Panc1 (cell line): ENCODE measurements around the gene MORN4.

Source experiments
- CTCF ChIP-seq: fragments of 450-650 bp; IDR thresholded peaks from 2 replicates; pipeline ENCODE4 v1.5.1; 2017; ENCODE audit warnings: mild to moderate bottlenecking
- POLR2AphosphoS5 ChIP-seq: IDR thresholded peaks from 2 replicates; pipeline ENCODE4 v1.6.1; 2012; ENCODE audit warnings: mild to moderate bottlenecking, low read depth, low read length, moderate library complexity

GRCh38 chr10:97577701-97578100 lies 55.6 kb downstream of the MORN4 start:
- TF ChIP-seq CTCF: no peak
- no peak for TF ChIP-seq POLR2AphosphoS5
